Activated naive CD8-positive, alpha-beta T cell treated with anti-CD3 and anti-CD28 coated beads, Interleukin-2, amount 10 ng/mL, durations not matched to agents 7 days and 5 days (primary cell): ENCODE measurements around the gene TENT4B. TPM values are rescaled to one million over a fixed set of nuclear protein-coding genes. Genes with fewer than 3 reads are reported as not detected.

Source experiments
- ATAC-seq: fragments of 150-1000 bp; cut with Tn5 transposase; one replicate; pipeline ENCODE4 v1.10.0; 2021; ENCODE audit warnings: low read depth, moderate library complexity
- POLR2A ChIA-PET: fragments of 350-600 bp; sonication (Branson Sonifier 250); formaldehyde crosslinking; loops from one replicate; lab custom pipeline; 2021; ENCODE audit warnings: antibody characterized with exemption; lab: Charles Lee
- DNase-seq: peaks from one replicate; pipeline ENCODE4 v3.0.0; 2021
- H3K27ac Mint-ChIP-seq: one replicate; pipeline ENCODE4 v1.8.0; 2022; ENCODE audit warnings: mild to moderate bottlenecking, mixed read lengths
- H3K27me3 Mint-ChIP-seq: one replicate; pipeline ENCODE4 v1.8.0; 2022; ENCODE audit warnings: mild to moderate bottlenecking, moderate library complexity, mixed read lengths
- H3K36me3 Mint-ChIP-seq: one replicate; pipeline ENCODE4 v1.8.0; 2021; ENCODE audit warnings: mild to moderate bottlenecking, mixed read lengths
- H3K4me1 Mint-ChIP-seq: one replicate; pipeline ENCODE4 v1.8.0; 2021; ENCODE audit warnings: mixed read lengths
- H3K4me3 Mint-ChIP-seq: one replicate; pipeline ENCODE4 v1.8.0; 2022; ENCODE audit warnings: mild to moderate bottlenecking, moderate library complexity, mixed read lengths
- H3K9me3 Mint-ChIP-seq: one replicate; pipeline ENCODE4 v1.8.0; 2021; ENCODE audit warnings: mixed read lengths
- total RNA-seq, 2 experiments: library from RNA; stranded (reverse); gene quantifications; one replicate each; pipeline ENCODE4 v1.2.3, GENCODE V29; 2021

TENT4B gene
- total RNA-seq, 2 experiments from 2014 or later: 18.0 TPM

DNA sequence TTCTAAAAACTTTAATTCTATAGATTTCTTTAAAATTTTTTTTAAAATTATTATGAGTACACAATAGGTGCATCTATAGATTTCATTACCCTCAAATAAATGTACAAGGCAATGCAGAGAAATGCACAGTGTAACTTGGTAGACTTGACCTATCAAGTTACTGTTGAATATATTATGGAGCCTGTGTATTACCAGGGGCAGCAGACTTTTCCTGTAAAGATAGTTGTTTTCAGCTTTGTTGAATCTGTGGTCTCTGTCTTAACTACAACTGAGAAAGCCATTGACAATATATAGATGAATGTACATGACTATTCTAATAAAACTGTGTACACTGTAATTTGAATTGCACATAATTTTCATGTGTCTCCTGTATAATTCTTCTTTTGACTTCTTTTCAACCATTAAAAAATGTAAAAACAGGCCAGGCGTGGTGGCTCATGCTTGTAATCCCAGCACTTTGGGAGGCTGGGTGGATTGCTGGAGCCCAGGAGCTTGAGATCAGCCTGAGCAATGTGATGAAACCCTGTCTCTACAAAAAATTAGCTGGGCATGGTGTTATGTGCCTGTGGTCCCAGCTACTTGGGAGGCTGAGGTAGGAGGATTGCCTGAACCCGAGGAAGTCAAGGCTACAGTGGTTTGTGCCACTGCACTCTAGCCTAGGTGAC, 39.4 kb downstream of the TENT4B start:
- POLR2A ChIA-PET: no interaction called here
- no peak overlapping the region for H3K27ac Mint-ChIP-seq

DNA sequence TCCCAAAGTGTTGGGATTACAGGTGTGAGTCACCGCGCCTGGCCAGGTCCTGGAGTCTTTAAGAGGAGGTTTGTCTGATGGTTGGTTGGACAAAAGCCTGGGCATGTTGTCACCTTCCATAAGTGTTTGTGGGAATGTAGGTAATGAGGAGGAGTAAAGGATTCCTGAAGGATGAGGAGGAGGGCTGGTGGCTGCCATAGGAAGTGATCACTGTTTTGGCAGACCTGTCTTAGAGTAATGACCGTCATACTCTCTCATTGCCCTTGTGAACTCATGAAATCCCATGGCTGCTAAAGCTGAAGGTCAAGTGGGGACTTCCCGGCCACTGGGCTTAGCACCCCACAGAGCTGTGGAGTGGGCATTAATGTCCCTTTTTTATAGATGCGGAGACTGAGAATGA, 40.5 kb downstream of the TENT4B start:
- ATAC-seq: no peak
- Mint-ChIP-seq H3K4me3 (no peak overlapping the region), H3K27me3 (no peaks in the 10 kb centered on the region), H3K27ac (no peak overlapping the region), H3K9me3 (no peaks in the 10 kb centered on the region), H3K36me3 (peaks cover 8% of the 10 kb centered on the region), H3K4me1 (peaks cover 39% of the 10 kb centered on the region)
- no peak for DNase-seq
- POLR2A ChIA-PET: interaction anchor here (0.6 to 0.7 kb wide), 2 partner anchors 17 to 548 kb away, joined by 3 to 5 read pairs; no protein-coding TSS in a partner anchor

More for the DNA sequence above, 39.4 kb downstream of the TENT4B start:
- H3K36me3 Mint-ChIP-seq: peaks cover 8% of the 10 kb centered on the region
- H3K27me3 Mint-ChIP-seq: no peaks in the 10 kb centered on the region
- no peaks in the 10 kb centered on the region for H3K9me3 Mint-ChIP-seq
- H3K4me3 Mint-ChIP-seq: no peak overlapping the region
- peaks cover 36% of the 10 kb centered on the region for H3K4me1 Mint-ChIP-seq
- DNase-seq (no peak), ATAC-seq (no peak)

DNA sequence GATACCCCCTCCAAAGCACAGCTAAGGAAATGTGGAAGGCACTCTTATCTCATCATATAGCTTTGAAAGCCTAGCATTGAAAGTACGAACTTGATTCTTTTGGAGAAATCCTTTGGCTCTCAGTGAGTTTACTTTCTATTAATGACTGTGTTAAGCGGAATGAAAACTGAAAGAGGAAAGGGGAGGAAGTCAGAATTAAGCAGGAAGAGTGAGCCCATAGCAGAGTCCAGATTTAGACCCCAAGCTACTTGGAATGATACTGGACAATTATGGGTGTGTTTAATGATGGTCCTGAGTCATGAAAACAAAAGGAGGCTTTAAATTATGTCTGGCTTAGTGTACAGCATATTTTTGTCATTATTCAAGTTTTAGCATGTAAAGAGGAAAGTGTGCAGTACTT, 42.2 kb downstream of the TENT4B start:
- no peaks in the 10 kb centered on the region for H3K9me3 Mint-ChIP-seq
- peaks cover 41% of the 10 kb centered on the region for H3K4me1 Mint-ChIP-seq
- H3K27ac Mint-ChIP-seq: peak overlapping the region; percentile 35
- no peaks in the 10 kb centered on the region for H3K27me3 Mint-ChIP-seq
- POLR2A ChIA-PET: interaction anchor here (0.9 to 1.2 kb wide), 2 partner anchors 50 to 170 kb away, joined by 3 to 4 read pairs; partner anchors contain the start of gene CNEP1R1
- DNase-seq: no peak
- peaks cover 8% of the 10 kb centered on the region for H3K36me3 Mint-ChIP-seq
- no peak for ATAC-seq
- H3K4me3 Mint-ChIP-seq: peak overlapping the region; percentile 23

DNA sequence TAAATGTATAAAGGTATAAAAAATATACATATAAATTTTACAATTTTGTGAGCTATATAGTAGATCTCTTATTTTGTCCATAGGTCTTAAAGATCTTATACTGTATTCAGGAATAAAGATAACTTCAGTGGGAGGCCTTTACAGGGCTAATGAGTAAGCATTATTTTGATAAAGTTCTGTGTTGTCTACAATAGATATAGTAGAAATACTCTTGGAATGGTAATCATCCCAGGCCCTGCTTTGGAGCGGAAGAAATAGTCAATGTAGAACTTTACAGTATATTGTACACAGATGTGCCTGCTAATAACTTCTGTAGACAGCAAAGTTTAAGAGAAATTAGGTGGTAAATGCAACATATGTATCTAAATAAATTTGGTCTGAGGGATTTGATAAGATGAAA, 42.6 kb downstream of the TENT4B start:
- Mint-ChIP-seq H3K36me3 (peaks cover 8% of the 10 kb centered on the region), H3K4me3 (no peak overlapping the region), H3K27me3 (no peaks in the 10 kb centered on the region), H3K4me1 (peaks cover 41% of the 10 kb centered on the region), H3K27ac (no peak overlapping the region), H3K9me3 (no peaks in the 10 kb centered on the region)
- ATAC-seq (no peak), DNase-seq (no peak)
- POLR2A ChIA-PET: interaction anchor here (0.9 to 1.2 kb wide), 2 partner anchors 49 to 170 kb away, joined by 3 to 4 read pairs; partner anchors contain the start of gene CNEP1R1

DNA sequence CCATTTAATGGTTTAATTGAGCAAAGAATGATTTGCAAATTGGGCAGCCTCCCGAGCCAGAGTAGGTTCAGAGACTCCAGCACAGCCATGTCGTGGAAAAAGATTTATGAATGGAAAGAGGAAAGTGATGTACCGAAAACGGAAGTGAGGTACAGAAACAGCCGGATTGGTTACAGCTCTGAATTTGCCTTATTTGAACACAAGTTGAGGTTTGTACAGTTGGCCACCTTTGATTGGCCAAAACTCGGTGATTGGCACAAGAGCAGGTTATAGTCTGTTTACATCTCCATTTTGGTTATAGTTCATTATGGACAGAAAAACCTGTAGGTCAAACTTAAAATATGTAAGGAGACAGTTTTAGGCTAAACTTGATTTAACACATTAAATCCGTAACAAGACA, 44.5 kb downstream of the TENT4B start:
- POLR2A ChIA-PET: interaction anchor here (1.2 to 1.7 kb wide), 2 partner anchors 13 to 48 kb away, joined by 3 to 6 read pairs; no protein-coding TSS in a partner anchor
- no peak for ATAC-seq

DNA sequence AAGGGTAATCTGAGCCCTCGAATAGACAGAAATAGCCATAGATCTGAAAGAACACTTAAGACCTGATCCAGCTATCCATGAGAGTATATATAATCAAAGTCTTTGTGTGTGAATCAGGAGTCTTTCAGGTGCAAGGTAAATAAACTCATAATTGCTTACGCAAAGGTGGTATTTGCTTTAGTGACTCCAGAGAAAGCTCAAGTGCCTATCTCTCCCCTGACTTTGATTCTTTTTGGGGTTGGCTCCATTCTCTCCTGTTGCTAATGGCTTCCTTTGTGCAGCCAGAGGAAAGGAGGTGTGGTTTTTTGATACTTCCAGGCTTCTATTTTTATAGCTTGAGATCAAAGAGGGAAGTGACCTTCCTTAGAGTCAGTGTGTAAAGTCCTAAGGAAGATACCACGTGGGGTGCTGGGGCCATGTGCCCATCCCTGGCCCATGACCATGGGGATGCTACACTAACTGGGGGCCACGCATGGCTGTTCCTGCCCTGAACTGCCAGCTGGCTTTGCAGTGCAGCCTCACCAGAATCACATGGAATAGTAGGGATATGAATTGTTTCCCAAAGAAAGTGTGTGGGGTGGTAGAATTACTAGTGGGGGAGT, 45.8 kb downstream of the TENT4B start:
- POLR2A ChIA-PET: no interaction called here
- no peak for ATAC-seq
- Mint-ChIP-seq H3K36me3 (no peaks in the 10 kb centered on the region), H3K27me3 (no peaks in the 10 kb centered on the region), H3K4me3 (no peak overlapping the region), H3K27ac (no peak overlapping the region), H3K4me1 (peaks cover 42% of the 10 kb centered on the region), H3K9me3 (no peaks in the 10 kb centered on the region)
- no peak for DNase-seq

More for the DNA sequence above, 44.5 kb downstream of the TENT4B start:
- no peaks in the 10 kb centered on the region for H3K27me3 Mint-ChIP-seq
- H3K27ac Mint-ChIP-seq: peak overlapping the region; percentile 17
- H3K4me1 Mint-ChIP-seq: peaks cover 47% of the 10 kb centered on the region
- no peaks in the 10 kb centered on the region for H3K9me3 Mint-ChIP-seq
- H3K36me3 Mint-ChIP-seq: peaks cover 8% of the 10 kb centered on the region
- no peak overlapping the region for H3K4me3 Mint-ChIP-seq
- DNase-seq: no peak

DNA sequence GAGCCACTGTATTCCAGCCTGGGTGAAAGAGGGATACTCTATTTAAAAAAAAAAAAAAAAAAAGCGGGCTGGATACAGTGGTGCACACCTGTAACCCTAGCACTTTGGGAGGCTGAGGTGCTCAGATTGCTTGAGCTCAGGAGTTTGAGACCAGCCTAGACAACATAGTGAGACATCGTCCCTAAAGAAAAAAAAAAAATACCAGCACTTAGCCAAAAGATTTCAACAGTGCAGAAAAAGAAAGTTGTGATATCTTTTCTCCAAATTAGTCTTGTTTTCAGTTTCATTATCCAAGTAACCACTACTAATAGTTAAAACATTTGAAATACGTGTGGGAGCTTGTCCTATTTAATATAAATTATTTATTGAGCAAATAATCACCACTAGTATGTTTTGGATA, 48.7 kb downstream of the TENT4B start:
- Mint-ChIP-seq H3K36me3 (no peaks in the 10 kb centered on the region), H3K9me3 (no peaks in the 10 kb centered on the region), H3K4me3 (peak overlapping the region; percentile 30), H3K4me1 (peaks cover 28% of the 10 kb centered on the region), H3K27me3 (no peaks in the 10 kb centered on the region), H3K27ac (no peak overlapping the region)
- ATAC-seq: no peak
- no peak for DNase-seq
- POLR2A ChIA-PET: no interaction called here

DNA sequence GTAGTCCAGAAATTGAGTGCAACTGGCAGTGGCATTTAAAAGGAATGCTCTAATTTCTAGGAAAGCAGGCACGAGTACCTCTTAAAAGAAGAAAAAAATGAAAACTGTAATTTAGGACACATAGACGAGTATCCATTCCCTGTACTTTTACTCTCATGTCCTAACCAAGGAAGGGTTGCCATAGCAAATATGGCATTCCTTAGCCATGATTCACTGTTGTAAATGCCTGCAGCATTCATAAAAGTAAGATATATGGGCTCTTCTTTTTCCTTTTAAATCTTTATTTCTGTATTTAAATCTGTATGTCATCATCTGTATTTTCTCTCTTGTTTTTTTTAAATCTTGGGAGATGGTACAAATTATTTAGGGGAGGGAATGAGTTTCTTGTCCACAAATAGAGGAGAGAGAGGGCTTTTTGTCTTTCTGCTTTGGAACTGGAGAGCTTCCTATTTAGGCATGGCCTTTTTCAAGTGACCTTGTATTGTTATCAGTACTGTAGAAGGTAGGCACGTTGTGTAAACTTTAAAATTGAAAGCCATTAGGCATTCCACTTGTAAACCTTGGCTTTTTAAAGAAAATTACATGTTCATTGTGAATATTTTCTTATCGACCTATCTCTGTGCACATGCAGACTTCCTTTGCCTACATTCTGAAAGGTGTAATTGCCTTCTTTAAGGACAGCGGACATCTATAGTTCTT, 50.0 kb downstream of the TENT4B start:
- H3K27me3 Mint-ChIP-seq: no peaks in the 10 kb centered on the region
- no peaks in the 10 kb centered on the region for H3K36me3 Mint-ChIP-seq
- DNase-seq: no peak
- POLR2A ChIA-PET: no interaction called here
- H3K4me1 Mint-ChIP-seq: peaks cover 21% of the 10 kb centered on the region
- ATAC-seq: no peak
- H3K27ac Mint-ChIP-seq: no peak overlapping the region
- H3K9me3 Mint-ChIP-seq: no peaks in the 10 kb centered on the region
- H3K4me3 Mint-ChIP-seq: no peak overlapping the region

DNA sequence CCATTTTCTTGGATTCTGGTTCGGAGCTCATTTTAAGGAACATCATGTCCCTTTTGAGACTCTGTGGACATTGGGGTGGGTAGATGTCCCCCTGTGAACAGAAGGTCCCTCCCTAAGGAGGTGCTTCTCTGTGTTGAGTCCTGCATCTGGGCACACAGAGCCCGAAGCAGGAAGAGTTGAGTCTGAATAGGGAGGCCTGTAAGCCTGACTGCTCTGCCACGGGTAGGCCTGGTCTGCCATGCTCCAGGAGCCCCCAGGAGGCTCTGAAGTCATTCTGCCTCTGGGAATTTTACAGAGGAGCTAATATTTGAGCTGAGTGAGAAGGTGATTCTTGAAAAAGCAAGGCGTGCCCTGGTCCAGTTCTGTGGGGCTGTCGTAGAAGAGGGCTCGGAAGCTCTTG, 50.6 kb downstream of the TENT4B start:
- H3K4me3 Mint-ChIP-seq: no peak overlapping the region

DNA sequence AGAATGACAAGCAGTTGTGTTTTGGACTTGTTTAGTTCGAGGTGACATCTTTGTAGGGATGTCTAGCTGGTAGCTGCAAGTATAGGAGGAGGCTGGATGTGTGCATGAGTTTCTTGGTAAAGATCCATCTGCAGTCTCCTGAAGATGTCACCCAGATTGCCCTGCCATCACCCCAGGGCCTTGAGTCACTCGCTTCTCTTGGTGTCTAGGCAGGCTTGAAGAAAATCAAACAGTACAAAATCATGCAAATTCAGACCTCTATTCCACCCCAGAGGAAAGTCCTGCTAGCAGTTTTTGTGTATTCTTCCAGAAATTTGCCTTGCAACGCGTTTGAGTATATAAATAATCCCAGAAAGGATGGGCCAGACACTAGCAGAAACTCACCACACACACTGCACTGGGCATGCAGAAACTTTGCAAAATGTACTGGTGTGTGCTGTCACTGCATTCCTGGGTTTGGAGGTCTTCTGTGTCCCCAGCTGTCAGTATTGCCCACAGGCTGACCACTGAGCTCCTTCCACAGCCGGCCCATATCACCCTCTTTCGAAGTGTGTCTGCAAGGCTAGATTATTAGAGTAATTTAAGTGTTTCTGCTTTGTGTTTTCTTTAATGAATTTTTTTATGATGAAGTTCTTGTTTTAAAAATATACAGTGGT, 51.5 kb downstream of the TENT4B start:
- DNase-seq (no peak), ATAC-seq (no peak)
- Mint-ChIP-seq H3K36me3 (no peaks in the 10 kb centered on the region), H3K9me3 (no peaks in the 10 kb centered on the region), H3K4me3 (no peak overlapping the region), H3K4me1 (peaks cover 15% of the 10 kb centered on the region), H3K27me3 (no peaks in the 10 kb centered on the region), H3K27ac (no peak overlapping the region)
- POLR2A ChIA-PET: no interaction called here

More for the DNA sequence above, 50.6 kb downstream of the TENT4B start:
- no peaks in the 10 kb centered on the region for H3K27me3 Mint-ChIP-seq
- H3K9me3 Mint-ChIP-seq: no peaks in the 10 kb centered on the region
- H3K36me3 Mint-ChIP-seq: no peaks in the 10 kb centered on the region
- H3K4me1 Mint-ChIP-seq: peaks cover 19% of the 10 kb centered on the region
- DNase-seq (no peak), ATAC-seq (no peak)
- POLR2A ChIA-PET: no interaction called here
- no peak overlapping the region for H3K27ac Mint-ChIP-seq

DNA sequence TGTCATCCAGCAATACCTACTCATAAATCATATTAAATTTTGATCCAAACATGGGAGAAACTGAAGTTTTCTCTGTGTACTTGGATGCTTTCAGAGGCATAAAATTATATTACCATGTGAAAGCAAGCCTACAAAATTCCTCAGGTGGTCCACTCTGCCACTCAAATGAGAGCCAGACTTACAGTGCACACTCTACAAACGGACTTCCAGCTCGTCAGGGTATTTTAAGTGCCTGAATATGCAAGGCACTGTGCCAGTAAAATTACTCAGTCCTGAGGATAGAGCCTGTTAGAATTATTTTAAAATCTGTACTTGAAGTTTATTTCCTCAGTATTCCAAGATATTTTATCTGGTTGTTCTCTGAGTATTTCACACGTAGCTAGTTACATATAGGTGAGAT, 54.5 kb downstream of the TENT4B start:
- no peaks in the 10 kb centered on the region for H3K9me3 Mint-ChIP-seq
- H3K27me3 Mint-ChIP-seq: no peaks in the 10 kb centered on the region
- no peaks in the 10 kb centered on the region for H3K36me3 Mint-ChIP-seq
- H3K27ac Mint-ChIP-seq: no peak overlapping the region
- no peak overlapping the region for H3K4me3 Mint-ChIP-seq
- ATAC-seq (no peak), DNase-seq (no peak)
- H3K4me1 Mint-ChIP-seq: peaks cover 17% of the 10 kb centered on the region
- POLR2A ChIA-PET: no interaction called here

DNA sequence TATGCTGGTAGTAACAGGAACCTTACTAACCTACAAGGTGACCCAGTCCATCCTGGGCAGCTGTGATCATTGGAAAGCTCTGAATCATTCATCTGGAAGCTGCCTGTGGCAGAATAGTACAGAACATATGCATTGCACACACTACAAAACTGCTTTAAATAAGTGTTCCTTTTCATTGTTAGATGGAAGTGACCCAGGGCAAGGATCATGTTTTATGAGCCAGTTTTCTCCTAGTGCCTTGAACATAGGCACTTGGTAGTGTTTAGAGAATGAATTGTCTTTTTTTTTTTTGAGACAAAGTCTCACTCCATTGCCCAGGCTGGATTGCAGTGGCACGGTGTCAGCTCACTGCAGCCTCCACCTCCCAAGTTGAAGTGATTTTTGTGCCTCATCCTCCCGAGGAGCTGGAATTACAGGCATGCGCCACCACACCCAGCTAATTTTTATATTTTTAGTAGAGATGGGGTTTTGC, 55.4 kb downstream of the TENT4B start:
- no peaks in the 10 kb centered on the region for H3K27me3 Mint-ChIP-seq
- H3K4me1 Mint-ChIP-seq: peaks cover 17% of the 10 kb centered on the region
- no peak overlapping the region for H3K4me3 Mint-ChIP-seq
- H3K27ac Mint-ChIP-seq: no peak overlapping the region
- POLR2A ChIA-PET: no interaction called here
- no peaks in the 10 kb centered on the region for H3K9me3 Mint-ChIP-seq
- ATAC-seq (no peak), DNase-seq (no peak)
- no peaks in the 10 kb centered on the region for H3K36me3 Mint-ChIP-seq
